GM20431 (cell line): ENCODE results near the gene LY6G6C.

Experiments
- in situ Hi-C: fragments of 300-500 bp; cut with MseI, MboI; formaldehyde crosslinking; loops from one replicate; pipeline ENCODE4 v1.15.0; 2020; ENCODE audit warnings: low sequenced_read_pairs; ENCODE audit not compliant: unreplicated experiment

The LY6G6C gene, protein sequence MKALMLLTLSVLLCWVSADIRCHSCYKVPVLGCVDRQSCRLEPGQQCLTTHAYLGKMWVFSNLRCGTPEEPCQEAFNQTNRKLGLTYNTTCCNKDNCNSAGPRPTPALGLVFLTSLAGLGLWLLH

GRCh38 chr6:31721351-31722020, at the start of gene LY6G6C:
Gene LY6G6C (minus strand): TSS chr6:31721746. CDS start chr6:31721679, 67 bp downstream.
- in situ Hi-C loops: no loop called here

- in situ Hi-C loops: no loop called here
These were observed 49.3 kb upstream of the LY6G6C start for GRCh38 chr6:31770860-31771259.

- in situ Hi-C loops: no loop called here
These were observed 48.3 kb upstream of the LY6G6C start for GRCh38 chr6:31769684-31770371.

DNA sequence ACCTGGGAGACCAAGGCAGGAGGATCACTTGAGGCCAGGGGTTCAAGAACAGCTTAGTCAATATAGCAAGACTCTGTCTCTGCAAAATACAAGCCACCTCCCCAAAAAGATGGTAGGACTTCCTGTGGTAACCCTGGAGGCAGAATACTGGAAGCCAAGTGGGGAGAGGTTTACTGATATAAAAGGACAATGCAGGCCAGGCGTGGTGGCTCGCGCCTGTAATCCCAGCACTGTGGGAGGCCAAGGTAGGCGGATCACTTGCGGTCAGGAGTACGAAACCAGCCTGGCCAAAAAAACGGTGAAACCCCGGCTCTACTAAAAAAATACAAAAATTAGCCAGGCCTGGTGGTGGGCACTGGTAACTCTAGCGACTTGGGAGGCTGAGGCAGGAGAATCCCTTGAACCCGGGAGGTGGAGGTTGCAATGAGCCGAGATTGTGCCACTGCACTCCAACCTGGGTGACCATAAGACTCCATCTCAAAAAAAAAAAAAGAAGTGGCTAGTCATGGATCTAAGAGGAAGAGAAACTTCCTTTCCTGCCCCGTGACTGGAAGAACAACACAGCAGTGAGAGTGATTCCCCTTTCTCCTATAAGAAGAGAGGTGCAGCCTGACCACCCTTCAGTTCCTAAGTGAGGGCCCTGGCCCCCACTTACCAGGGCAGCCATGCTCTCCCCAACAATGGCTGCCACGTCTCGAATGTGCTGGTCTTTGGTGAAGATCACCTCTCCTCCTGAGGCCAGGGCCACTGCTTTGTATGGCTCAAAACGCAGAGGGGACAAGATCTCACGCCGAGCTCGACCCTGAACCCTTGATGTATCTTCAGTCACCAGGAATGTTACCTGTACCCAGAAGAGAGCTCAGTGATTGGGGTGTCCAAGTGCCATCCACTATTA, 47.1 kb upstream of the LY6G6C start:
- in situ Hi-C loops: no loop called here

DNA sequence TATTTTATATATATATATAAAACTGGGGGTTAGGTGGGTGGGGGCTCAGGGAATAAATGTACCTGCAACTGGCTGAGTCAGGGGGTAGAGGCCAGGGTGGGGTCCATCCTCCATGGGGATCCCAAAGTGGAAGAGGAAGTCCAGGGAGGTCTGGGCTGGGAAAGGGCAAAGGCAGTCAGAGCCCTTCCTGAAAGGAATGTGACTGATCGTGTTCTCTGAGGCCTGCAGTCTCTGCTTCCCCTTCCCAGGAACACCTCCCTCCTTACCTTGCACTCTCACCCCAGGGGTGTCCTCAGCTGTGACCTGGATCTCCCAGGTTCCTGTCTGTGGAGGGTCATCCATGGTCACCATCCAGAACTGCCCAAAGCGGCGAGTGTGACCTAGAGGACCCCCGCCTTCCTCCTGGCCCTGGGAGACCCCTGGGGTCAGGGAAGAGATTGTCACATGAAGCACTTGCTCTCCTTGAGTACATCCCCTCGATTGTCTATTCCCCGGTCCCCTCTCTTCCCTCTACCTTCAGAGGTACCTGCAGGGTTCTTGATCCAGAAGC, 45.6 kb upstream of the LY6G6C start:
- in situ Hi-C loops: no loop called here

GRCh38 chr6:31765910-31766794, 44.6 kb upstream of the LY6G6C start:
- in situ Hi-C loops: no loop called here

DNA sequence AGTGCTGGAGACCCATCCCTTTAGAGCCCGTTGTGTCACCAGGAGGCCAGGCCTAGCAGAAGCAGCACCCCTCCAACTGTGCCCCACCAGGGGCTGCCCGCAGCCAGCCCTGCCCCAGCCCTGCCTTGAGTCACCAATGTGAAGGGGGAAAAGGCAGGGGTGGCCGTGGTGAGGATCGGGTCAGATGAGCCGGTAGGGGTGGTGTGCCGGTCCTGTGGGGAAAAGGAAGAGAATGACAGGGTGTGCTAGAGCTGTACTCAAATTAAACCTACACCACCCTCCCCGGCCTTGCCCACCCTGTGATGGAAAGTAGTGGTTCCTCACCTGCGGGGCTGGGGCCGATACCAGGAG, 44.0 kb upstream of the LY6G6C start:
- in situ Hi-C loops: no loop called here

DNA sequence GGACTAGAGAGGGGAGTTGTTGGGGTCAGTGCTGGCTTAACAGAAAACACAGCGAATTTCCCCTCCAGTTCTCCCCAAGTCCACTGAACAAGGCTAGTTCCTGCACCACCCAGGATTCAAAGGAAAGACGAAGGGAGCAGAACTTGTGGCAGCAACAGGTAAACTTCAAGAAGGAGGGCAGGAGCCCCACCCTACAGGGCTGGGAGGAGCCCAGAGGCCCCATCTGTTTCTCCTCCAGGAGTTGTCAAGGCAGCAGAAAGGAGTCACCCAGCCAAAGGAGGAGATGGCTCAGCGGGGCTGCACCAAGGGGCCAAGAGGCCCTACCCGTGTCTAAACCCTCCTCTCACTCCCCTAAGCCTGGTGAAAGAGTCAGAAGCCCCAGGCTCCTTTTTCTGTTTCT, 42.7 kb upstream of the LY6G6C start:
- in situ Hi-C loops: no loop called here

- in situ Hi-C loops: no loop called here
These were observed 42.0 kb upstream of the LY6G6C start for GRCh38 chr6:31763619-31763940.

DNA sequence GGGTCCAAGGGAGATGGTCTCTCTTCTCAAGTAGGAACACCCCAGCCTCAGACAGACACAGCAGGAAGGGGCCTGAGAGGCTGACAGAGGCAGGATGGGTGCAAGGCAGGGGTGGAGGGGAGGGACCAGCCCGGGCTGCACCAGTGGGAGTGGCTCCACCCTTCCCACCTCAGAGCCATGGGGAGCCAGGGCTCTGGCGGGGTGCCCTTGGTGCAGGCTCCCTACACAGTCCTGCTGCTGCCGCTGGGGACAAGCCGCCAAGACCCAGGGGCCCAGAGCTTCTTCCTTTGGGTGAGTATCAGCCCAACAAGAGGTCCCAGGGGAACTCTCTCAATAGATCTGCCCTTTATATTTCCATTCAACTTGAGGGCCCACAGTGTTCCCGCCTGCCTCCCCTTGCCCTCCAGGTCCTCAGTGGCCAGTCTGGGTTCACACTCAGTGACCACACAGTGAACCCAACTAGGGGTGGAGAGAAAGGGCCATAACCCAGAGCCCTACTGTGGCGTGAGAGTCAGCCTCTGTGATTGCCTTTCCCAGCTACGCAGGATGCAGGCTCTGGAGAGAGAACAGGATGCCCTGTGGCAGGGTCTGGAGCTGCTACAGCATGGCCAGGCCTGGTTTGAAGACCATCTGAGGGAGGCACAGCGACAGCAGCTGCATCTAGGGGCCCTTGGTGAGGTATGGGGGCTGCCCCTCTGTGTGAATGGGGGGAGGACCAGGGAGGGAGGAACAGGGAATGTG, 41.5 kb upstream of the LY6G6C start:
- in situ Hi-C loops: no loop called here

DNA sequence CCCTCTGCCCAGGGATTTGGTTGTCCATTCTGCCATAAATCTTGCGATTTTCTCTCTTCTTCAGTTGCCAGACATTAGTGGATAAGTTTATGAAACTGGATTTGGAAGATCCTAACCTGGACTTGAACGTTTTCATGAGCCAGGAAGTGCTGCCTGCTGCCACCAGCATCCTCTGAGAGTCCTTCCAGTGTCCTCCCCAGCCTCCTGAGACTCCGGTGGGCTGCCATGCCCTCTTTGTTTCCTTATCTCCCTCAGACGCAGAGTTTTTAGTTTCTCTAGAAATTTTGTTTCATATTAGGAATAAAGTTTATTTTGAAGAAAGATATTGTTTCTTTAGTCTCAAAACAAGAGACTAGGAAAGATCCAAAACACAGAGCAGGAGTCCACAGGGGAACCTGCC, 40.8 kb upstream of the LY6G6C start, which contains the start of gene SAPCD1:
SAPCD1 (plus strand) TSS at position 301 of the 400 bp plus-strand sequence. CDS start 399 bp downstream, outside the sequence.
- in situ Hi-C loops: no loop called here

DNA sequence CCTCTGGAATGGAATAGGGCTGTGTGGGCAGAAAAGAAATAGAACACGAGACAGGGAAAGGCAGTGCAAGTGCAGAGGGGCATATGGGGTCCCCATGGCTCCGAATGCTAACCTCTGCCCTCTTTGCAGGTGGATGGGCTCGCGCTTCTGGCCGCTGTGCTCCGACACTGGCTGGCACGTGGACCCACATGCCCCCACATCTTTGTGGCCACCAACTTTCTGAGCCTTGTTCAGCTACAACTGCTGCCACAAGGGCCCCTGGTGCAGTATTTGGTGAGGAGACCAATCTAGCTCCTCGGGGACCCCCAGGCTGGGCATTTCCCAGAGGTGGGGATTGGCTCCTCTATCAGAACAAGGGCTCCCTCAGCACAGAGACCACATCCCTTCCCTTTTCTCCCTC, 39.8 kb upstream of the LY6G6C start:
- in situ Hi-C loops: no loop called here

DNA sequence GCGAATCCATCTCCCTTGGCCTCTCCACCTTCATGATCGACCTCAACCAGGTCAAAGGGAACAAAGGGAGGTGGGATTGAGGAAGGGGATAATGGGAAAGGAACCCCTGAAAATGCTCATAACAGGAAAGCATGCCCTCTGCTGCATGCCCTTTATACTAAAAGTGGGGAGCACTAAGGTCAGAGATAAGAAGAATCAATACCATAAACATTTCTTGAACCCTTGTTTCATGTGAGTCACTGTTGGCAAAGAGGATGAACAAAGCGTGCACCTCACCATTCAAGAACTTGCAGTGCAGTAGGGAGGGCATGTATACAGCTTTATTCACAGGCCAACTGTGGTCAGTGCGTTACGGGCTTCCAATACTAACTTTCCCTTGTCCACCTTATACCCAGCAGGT, 39.2 kb upstream of the LY6G6C start:
- in situ Hi-C loops: no loop called here

DNA sequence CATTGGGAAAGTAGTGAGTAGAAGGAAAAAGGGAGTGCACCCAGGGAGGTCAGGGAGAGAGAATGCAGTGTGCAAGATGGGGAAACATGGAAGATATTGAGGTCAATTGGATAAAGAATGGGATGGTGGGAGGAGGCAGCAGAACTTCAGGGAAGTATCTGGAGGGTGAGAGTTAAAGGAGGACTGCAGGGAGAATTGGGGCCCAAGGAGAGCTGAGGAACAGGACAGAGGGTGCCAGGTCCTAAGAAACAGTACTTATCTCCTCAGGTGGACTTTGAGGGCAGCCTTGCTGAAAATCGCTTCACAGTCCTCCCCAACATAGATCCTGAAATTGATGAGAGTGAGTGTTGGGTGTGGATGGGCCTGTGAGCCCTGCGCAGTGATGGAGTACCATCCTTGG, 36.7 kb upstream of the LY6G6C start:
- in situ Hi-C loops: no loop called here

- in situ Hi-C loops: no loop called here
These were observed 31.3 kb upstream of the LY6G6C start for GRCh38 chr6:31752739-31753319.

DNA sequence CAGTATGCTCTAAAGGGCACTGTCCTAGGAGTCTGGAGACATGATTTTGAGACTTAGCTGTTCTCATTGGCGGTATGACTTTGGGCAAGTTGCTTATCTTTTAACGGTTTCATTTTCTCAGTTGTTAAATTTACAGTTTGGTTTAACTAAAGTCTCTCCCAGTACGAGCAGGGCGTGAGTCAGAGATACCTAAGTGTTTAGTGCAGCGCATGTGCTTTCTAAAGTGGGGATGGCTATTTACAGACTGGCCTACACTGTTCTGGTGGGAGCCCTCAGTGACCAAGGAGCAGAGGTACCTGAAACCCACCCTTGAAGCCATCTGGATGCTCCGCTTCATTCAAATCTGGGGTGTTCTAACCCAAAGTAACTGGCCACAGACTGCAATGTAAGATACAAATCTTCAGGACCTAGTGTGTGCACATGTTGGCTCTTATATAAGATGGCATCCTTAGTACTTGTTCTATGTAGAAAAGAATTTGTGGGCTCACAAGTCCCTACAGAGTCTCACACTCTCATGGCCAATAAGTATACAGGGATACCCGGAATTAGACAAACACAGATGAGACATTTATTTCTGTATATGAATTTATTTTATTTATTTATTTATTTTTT, 29.0 kb upstream of the LY6G6C start:
- in situ Hi-C loops: no loop called here

DNA sequence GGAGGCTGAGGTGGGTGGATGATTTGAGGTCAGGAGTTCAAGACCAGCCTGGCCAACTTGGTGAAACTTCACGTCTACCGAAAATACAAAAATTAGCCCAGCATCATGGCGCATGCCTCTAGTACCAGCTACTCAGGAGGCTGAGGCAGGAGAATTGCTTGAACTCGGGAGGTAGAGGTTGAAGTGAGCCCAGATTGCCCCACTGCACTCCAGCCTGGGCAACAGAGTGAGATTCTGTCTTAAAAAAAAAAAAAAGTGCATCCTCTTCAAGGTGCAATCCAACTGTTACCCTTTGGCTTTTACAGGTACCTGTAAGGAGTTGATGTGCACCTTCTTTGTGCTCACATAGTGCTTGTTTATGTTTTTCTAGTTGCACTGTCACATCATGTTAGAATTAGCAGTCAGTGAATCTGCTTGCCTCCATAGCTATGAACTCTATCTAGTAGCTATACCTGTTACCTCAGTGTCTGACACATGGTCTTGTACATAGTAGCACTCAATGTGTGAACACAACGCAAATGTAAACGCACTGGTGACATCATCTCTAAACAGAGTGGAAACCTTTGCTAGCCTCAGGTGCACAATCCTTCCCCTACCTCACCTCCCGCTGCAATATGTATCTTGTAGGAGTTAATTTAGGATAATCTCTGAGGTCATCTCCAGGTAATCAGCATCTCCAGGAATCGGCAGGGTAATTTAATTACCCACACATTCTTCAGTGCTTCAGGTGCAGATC, 27.9 kb upstream of the LY6G6C start:
- in situ Hi-C loops: no loop called here
